Fibroblast of mammary gland (primary cell): ENCODE measurements around the gene NTM.

Experiments used
- DNase-seq: peaks from one replicate; pipeline ENCODE4 v3.0.0-alpha.2; 2010; ENCODE audit warnings: low read depth
- H3K4me3 ChIP-seq: 2 replicates; pipeline ENCODE4 v1.5.1; 2011; ENCODE audit warnings: low read depth, mild to moderate bottlenecking, low read length, moderate library complexity; ENCODE audit not compliant: control insufficient read depth
- CTCF ChIP-seq: conservative IDR thresholded peaks from 2 replicates; pipeline ENCODE4 v1.5.1; 2011; ENCODE audit warnings: low read depth, low read length, inconsistent platforms; ENCODE audit not compliant: control insufficient read depth, insufficient read depth

NTM gene

GRCh38 chr11:131649856-131650255 is 279.4 kb downstream of the NTM start:
- DNase-seq = no peak
- TF ChIP-seq CTCF = no peak
- H3K4me3 ChIP-seq = no peak overlapping the region

GRCh38 chr11:131652231-131652630 is 281.8 kb downstream of the NTM start:
- TF ChIP-seq CTCF = no peak
- H3K4me3 ChIP-seq = no peak overlapping the region
- no peak for DNase-seq

- no peak for TF ChIP-seq CTCF
- no peak for DNase-seq
- no peak overlapping the region for H3K4me3 ChIP-seq
These were observed 282.8 kb downstream of the NTM start for GRCh38 chr11:131653260-131653659.

- no peak overlapping the region for H3K4me3 ChIP-seq
- DNase-seq = no peak
- no peak for TF ChIP-seq CTCF
These were observed 284.4 kb downstream of the NTM start for GRCh38 chr11:131654849-131655248.

GRCh38 chr11:131656179-131656838 is 285.9 kb downstream of the NTM start:
- no peak for TF ChIP-seq CTCF
- no peak for DNase-seq
- H3K4me3 ChIP-seq = no peak overlapping the region

- DNase-seq = no peak
- H3K4me3 ChIP-seq = no peak overlapping the region
- no peak for TF ChIP-seq CTCF
These were observed 286.4 kb downstream of the NTM start for GRCh38 chr11:131656839-131657211.

GRCh38 chr11:131658414-131658813 is 288.0 kb downstream of the NTM start:
- DNase-seq = no peak
- no peak overlapping the region for H3K4me3 ChIP-seq
- TF ChIP-seq CTCF = no peak
